Lower leg skin (tissue), 3 donors: Measurements from ENCODE around the gene NUP214.

Experiments
- POLR2A ChIP-seq, 2 donors: fragments of 450-650 bp; IDR thresholded peaks; one replicate each; pipeline ENCODE4 v1.6.1; 2016 to 2017; ENCODE audit warnings: antibody characterized with exemption in 2 of 2, mild to moderate bottlenecking in 1 of 2, moderate library complexity in 1 of 2
- TF ChIP-seq, protein P1 (sequence below), 3 donors: fragments of 450-650 bp; IDR thresholded peaks; one replicate each; pipeline ENCODE4 v1.5.1; 2016; ENCODE audit warnings: antibody characterized with exemption in 3 of 3, mild to moderate bottlenecking in 3 of 3, moderate library complexity in 2 of 3

DNA sequence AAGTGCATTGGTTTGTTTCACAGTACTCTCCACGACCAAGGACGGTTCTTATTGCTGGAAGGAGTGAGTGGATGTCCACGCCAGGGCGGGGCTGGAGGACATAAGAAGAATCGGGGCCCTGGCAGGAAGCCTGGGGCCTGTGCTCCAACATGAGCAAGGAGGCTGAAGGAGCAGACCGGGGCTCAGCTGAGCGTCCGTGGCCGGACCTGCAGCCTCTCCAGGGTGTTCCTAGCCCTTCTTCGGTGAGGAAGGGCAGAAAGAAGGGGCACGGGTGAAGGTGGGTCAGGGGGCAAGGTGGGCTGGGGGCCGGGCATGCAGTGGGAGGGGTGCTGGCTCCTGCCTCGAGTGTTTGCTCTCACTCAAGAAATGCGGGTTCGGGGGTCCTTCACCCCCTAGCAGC lies 132.8 kb downstream of the NUP214 start:
- TF ChIP-seq, protein P1, sequence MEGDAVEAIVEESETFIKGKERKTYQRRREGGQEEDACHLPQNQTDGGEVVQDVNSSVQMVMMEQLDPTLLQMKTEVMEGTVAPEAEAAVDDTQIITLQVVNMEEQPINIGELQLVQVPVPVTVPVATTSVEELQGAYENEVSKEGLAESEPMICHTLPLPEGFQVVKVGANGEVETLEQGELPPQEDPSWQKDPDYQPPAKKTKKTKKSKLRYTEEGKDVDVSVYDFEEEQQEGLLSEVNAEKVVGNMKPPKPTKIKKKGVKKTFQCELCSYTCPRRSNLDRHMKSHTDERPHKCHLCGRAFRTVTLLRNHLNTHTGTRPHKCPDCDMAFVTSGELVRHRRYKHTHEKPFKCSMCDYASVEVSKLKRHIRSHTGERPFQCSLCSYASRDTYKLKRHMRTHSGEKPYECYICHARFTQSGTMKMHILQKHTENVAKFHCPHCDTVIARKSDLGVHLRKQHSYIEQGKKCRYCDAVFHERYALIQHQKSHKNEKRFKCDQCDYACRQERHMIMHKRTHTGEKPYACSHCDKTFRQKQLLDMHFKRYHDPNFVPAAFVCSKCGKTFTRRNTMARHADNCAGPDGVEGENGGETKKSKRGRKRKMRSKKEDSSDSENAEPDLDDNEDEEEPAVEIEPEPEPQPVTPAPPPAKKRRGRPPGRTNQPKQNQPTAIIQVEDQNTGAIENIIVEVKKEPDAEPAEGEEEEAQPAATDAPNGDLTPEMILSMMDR (IDR thresholded peaks at IDR 0.05): no peak
- no peak for TF ChIP-seq POLR2A (IDR thresholded peaks at IDR 0.05)
